ENCODE measurements around the gene BRINP1.

The BRINP1 gene

GRCh38 chr9:119368681-119369581, at the start of gene BRINP1:
Gene BRINP1 (minus strand): TSS chr9:119369435. CDS start chr9:119313355, 56,080 bp downstream.
- no peak for DNase-seq

GRCh38 chr9:119418721-119419120, 49.5 kb upstream of the BRINP1 start:
- DNase-seq: no peak

GRCh38 chr9:119416793-119417192, 47.6 kb upstream of the BRINP1 start:
- no peak for DNase-seq

GRCh38 chr9:119412399-119412798, 43.2 kb upstream of the BRINP1 start:
- no peak for DNase-seq

- no peak for DNase-seq
These were observed 40.3 kb upstream of the BRINP1 start for GRCh38 chr9:119409552-119409951.

GRCh38 chr9:119400606-119401005, 31.4 kb upstream of the BRINP1 start:
- no peak for DNase-seq

GRCh38 chr9:119398350-119398749, 29.1 kb upstream of the BRINP1 start:
- no peak for DNase-seq

GRCh38 chr9:119391878-119392277, 22.6 kb upstream of the BRINP1 start:
- DNase-seq: no peak

GRCh38 chr9:119375892-119376291, 6.7 kb upstream of the BRINP1 start:
- peak; percentile 33 for DNase-seq

- no peak for DNase-seq
These were observed 3.7 kb upstream of the BRINP1 start for GRCh38 chr9:119372951-119373350.

GRCh38 chr9:119370816-119371215, 1.6 kb upstream of the BRINP1 start:
- DNase-seq: peak; percentile 16

GRCh38 chr9:119369680-119370366, 588 bp upstream of the BRINP1 start:
- no peak for DNase-seq

GRCh38 chr9:119368179-119368578, 1.1 kb downstream of the BRINP1 start:
- no peak for DNase-seq

- no peak for DNase-seq
These were observed 1.6 kb downstream of the BRINP1 start for GRCh38 chr9:119367683-119368075.

GRCh38 chr9:119366909-119367682, 2.1 kb downstream of the BRINP1 start:
- DNase-seq: no peak

GRCh38 chr9:119365291-119366027, 3.8 kb downstream of the BRINP1 start:
- DNase-seq: peak; percentile 36

- DNase-seq: no peak
These were observed 9.0 kb downstream of the BRINP1 start for GRCh38 chr9:119360237-119360636.

GRCh38 chr9:119357336-119358096, 11.7 kb downstream of the BRINP1 start:
- no peak for DNase-seq

GRCh38 chr9:119349351-119349825, 19.8 kb downstream of the BRINP1 start:
- DNase-seq: no peak

- DNase-seq: no peak
These were observed 25.9 kb downstream of the BRINP1 start for GRCh38 chr9:119343059-119343990.

Measured in OCI-M1 (cell line).